GM03348 (cell line): ENCODE results near the gene ARSG.
"Not testable (repeated sequence)": the region's sequence is repeated elsewhere in the genome, so short reads cannot be mapped to it uniquely, and the experiment has no call there.

Experiments used
- DNase-seq: peaks from one replicate; pipeline ENCODE4 v3.0.0; 2012; ENCODE audit warnings: low spot score

The ARSG gene

GRCh38 chr17:68306819-68307218, 15.5 kb downstream of the ARSG start:
- no peak for DNase-seq

- no peak for DNase-seq
Observed at GRCh38 chr17:68307443-68307842, 16.1 kb downstream of the ARSG start.

GRCh38 chr17:68308486-68308885, 17.2 kb downstream of the ARSG start:
- not testable (repeated sequence) for DNase-seq

- DNase-seq = not testable (repeated sequence)
Observed at GRCh38 chr17:68309066-68309670, 17.9 kb downstream of the ARSG start.

GRCh38 chr17:68310152-68310551, 18.9 kb downstream of the ARSG start:
- DNase-seq = no peak

- no peak for DNase-seq
Observed at GRCh38 chr17:68314916-68315535, 23.7 kb downstream of the ARSG start.

- DNase-seq = no peak
Observed at GRCh38 chr17:68315930-68316329, 24.6 kb downstream of the ARSG start.

- DNase-seq = no peak
Observed at GRCh38 chr17:68317458-68317857, 26.2 kb downstream of the ARSG start.

GRCh38 chr17:68318103-68318991, 27.1 kb downstream of the ARSG start:
- peak; percentile 62 for DNase-seq

GRCh38 chr17:68319410-68320162, 28.3 kb downstream of the ARSG start:
- no peak for DNase-seq

- no peak for DNase-seq
Observed at GRCh38 chr17:68320311-68320865, 29.1 kb downstream of the ARSG start.

GRCh38 chr17:68320943-68321555, 29.8 kb downstream of the ARSG start:
- no peak for DNase-seq

- DNase-seq = no peak
Observed at GRCh38 chr17:68321556-68321954, 30.3 kb downstream of the ARSG start.

GRCh38 chr17:68322630-68323029, 31.3 kb downstream of the ARSG start:
- DNase-seq = no peak

GRCh38 chr17:68324114-68324513, 32.8 kb downstream of the ARSG start:
- no peak for DNase-seq

- DNase-seq = no peak
Observed at GRCh38 chr17:68324654-68325336, 33.5 kb downstream of the ARSG start.

- DNase-seq = no peak
Observed at GRCh38 chr17:68325961-68326360, 34.7 kb downstream of the ARSG start.

- DNase-seq = no peak
Observed at GRCh38 chr17:68326681-68327080, 35.4 kb downstream of the ARSG start.

GRCh38 chr17:68327823-68328557, 36.7 kb downstream of the ARSG start:
- no peak for DNase-seq

- no peak for DNase-seq
Observed at GRCh38 chr17:68328676-68329075, 37.4 kb downstream of the ARSG start.
